Tibial nerve (tissue), 4 donors: ENCODE measurements around the gene CTNND2. TPM values are rescaled to one million over a fixed set of nuclear protein-coding genes. Genes with fewer than 3 reads are reported as not detected.

Experiments
- DNase-seq, 2 donors: peaks; one replicate each; pipeline ENCODE4 v3.0.0-alpha.2; 2019; ENCODE audit warnings: low spot score in 2 of 2
- H3K27ac ChIP-seq, 4 donors: fragments of 200-600 bp; sonication (generic) in 3 of 4; one replicate each; pipeline ENCODE4 v1.5.1; 2017 to 2019; ENCODE audit warnings: mild to moderate bottlenecking in 1 of 4
- H3K27me3 ChIP-seq, 2 donors: fragments of 200-600 bp; sonication (generic) in 1 of 2; one replicate each; pipeline versions ENCODE4 v1.5.1 to v1.6.0; 2017 to 2019
- H3K36me3 ChIP-seq, 3 donors: fragments of 200-600 bp; sonication (generic); one replicate each; pipeline ENCODE4 v1.5.1; 2018 to 2019
- H3K4me1 ChIP-seq, 4 donors: fragments of 200-600 bp; sonication (generic) in 3 of 4; one replicate each; pipeline ENCODE4 v1.5.1; 2017 to 2019
- H3K4me3 ChIP-seq, 4 donors: fragments of 200-600 bp; sonication (generic) in 3 of 4; one replicate each; pipeline ENCODE4 v1.5.1; 2017 to 2019; ENCODE audit warnings: mild to moderate bottlenecking in 1 of 4, moderate library complexity in 1 of 4
- H3K9me3 ChIP-seq, 4 donors: fragments of 200-600 bp; sonication (generic) in 3 of 4; one replicate each; pipeline ENCODE4 v1.5.1; 2017 to 2019
- CTCF ChIP-seq, 5 experiments: fragments of 200-600 bp in 3 of 5; fragments of 450-650 bp in 2 of 5; sonication (generic) in 3 of 5; IDR thresholded peaks; one replicate each; pipeline ENCODE4 v1.5.1; 2016 to 2019; ENCODE audit warnings: antibody characterized with exemption in 5 of 5, mild to moderate bottlenecking in 3 of 5, moderate library complexity in 2 of 5
- EP300 ChIP-seq, 2 donors: sonication (generic); formaldehyde crosslinking; IDR thresholded peaks; one replicate each; pipeline ENCODE4 v1.6.1; 2017; ENCODE audit warnings: antibody characterized with exemption in 2 of 2, mild to moderate bottlenecking in 1 of 2
- POLR2A ChIP-seq, 2 donors: fragments of 450-650 bp; IDR thresholded peaks; one replicate each; pipeline ENCODE4 v1.6.1; 2017; ENCODE audit warnings: antibody characterized with exemption in 2 of 2, mild to moderate bottlenecking in 2 of 2, moderate library complexity in 2 of 2
- WGBS, 2 donors: methylation state at CpG; one replicate each; pipeline ENCODE4 v1.1.5; 2018; 5-methylcytosine and 5-hydroxymethylcytosine counted together
- total RNA-seq, 4 donors: library from RNA; depleted of rRNA; stranded (reverse); fragments of >200 nt; gene quantifications; one replicate each; pipeline ENCODE4 v1.1.0, GENCODE V29; 2016

CTNND2 gene
- total RNA-seq, 4 donors from 2014 or later, result 1.5 to 5.7 (median 2.5) TPM; not detected in 1

GRCh38 chr5:11355491-11355890 lies 548.8 kb downstream of the CTNND2 start:
- Histone ChIP-seq H3K36me3 (no peaks in the 10 kb centered on the region), H3K9me3 (peaks cover 0 to 7% (median 3%) of the 10 kb centered on the region in 4 donors), H3K27ac (no peak overlapping the region), H3K4me3 (no peak overlapping the region), H3K4me1 (no peaks in the 10 kb centered on the region), H3K27me3 (no peaks in the 10 kb centered on the region)
- TF ChIP-seq CTCF (IDR thresholded peaks at IDR 0.05) (no peak), POLR2A (IDR thresholded peaks at IDR 0.05) (no peak), EP300 (IDR thresholded peaks at IDR 0.05) (no peak)
- DNase-seq, result no peak

GRCh38 chr5:11346336-11346735 lies 557.9 kb downstream of the CTNND2 start:
- H3K27ac ChIP-seq, result no peak overlapping the region
- H3K27me3 ChIP-seq, result no peaks in the 10 kb centered on the region
- WGBS, 2 donors, result 67 to 81% methylated on average over 16 of the region's 16 CpGs
- DNase-seq, result no peak
- H3K4me1 ChIP-seq, result no peaks in the 10 kb centered on the region
- H3K36me3 ChIP-seq, result no peaks in the 10 kb centered on the region
- TF ChIP-seq EP300 (IDR thresholded peaks at IDR 0.05) (no peak), POLR2A (IDR thresholded peaks at IDR 0.05) (no peak), CTCF (IDR thresholded peaks at IDR 0.05) (no peak)
- no peaks in the 10 kb centered on the region for H3K9me3 ChIP-seq
- H3K4me3 ChIP-seq, result no peak overlapping the region

GRCh38 chr5:11335881-11336760 lies 568.1 kb downstream of the CTNND2 start:
- WGBS, 2 donors, result 47 to 69% methylated on average over 3 of the region's 3 CpGs

GRCh38 chr5:11334404-11334803 lies 569.8 kb downstream of the CTNND2 start:
- Histone ChIP-seq H3K27ac (no peak overlapping the region), H3K4me1 (no peaks in the 10 kb centered on the region), H3K9me3 (no peaks in the 10 kb centered on the region), H3K36me3 (no peaks in the 10 kb centered on the region), H3K27me3 (no peaks in the 10 kb centered on the region), H3K4me3 (no peak overlapping the region)
- TF ChIP-seq POLR2A (IDR thresholded peaks at IDR 0.05), result no peak
- no peak for TF ChIP-seq CTCF (IDR thresholded peaks at IDR 0.05)
- TF ChIP-seq EP300 (IDR thresholded peaks at IDR 0.05), result no peak
- no peak for DNase-seq
- WGBS, 2 donors, result 90 to 91% methylated on average over 3 of the region's 3 CpGs

More at GRCh38 chr5:11335881-11336760, 568.1 kb downstream of the CTNND2 start:
- Histone ChIP-seq H3K27me3 (no peaks in the 10 kb centered on the region), H3K4me3 (no peak overlapping the region), H3K4me1 (no peaks in the 10 kb centered on the region), H3K36me3 (no peaks in the 10 kb centered on the region), H3K27ac (no peak overlapping the region), H3K9me3 (no peaks in the 10 kb centered on the region)
- DNase-seq, result no peak
- no peak for TF ChIP-seq EP300 (IDR thresholded peaks at IDR 0.05)
- no peak for TF ChIP-seq POLR2A (IDR thresholded peaks at IDR 0.05)
- TF ChIP-seq CTCF (IDR thresholded peaks at IDR 0.05), result no peak

- H3K9me3 ChIP-seq, result no peaks in the 10 kb centered on the region
- no peak overlapping the region for H3K4me3 ChIP-seq
- no peaks in the 10 kb centered on the region for H3K36me3 ChIP-seq
- H3K27ac ChIP-seq, result no peak overlapping the region
- no peaks in the 10 kb centered on the region for H3K27me3 ChIP-seq
- 40 to 41% methylated on average over 5 of the region's 5 CpGs for WGBS, 2 donors
- DNase-seq, result no peak
- TF ChIP-seq CTCF (IDR thresholded peaks at IDR 0.05) (no peak), POLR2A (IDR thresholded peaks at IDR 0.05) (no peak), EP300 (IDR thresholded peaks at IDR 0.05) (no peak)
- peaks cover 0 to 10% (median under 1%) of the 10 kb centered on the region in 4 donors for H3K4me1 ChIP-seq
Observed at GRCh38 chr5:11329679-11330078, 574.6 kb downstream of the CTNND2 start.
